Measurements from ENCODE around the gene LAMC2. TPM values are rescaled to one million over a fixed set of nuclear protein-coding genes. Genes with fewer than 3 reads are reported as not detected.

Gene LAMC2
- total RNA-seq, 1 donor from 2014 or later: 1.1 TPM

- intact Hi-C loops (cut with DNase I): loop anchor here (2.0 kb wide), 1 partner anchor 55 kb away; no protein-coding TSS in a partner anchor
- peak in 1 of 2 donors; percentile 82 for DNase-seq (ENCODE audit: low spot score in 2 of 2)
- Histone ChIP-seq H3K4me3 (peak overlapping the region in 1 of 2 donors; percentile 1), H3K9me3 (no peaks in the 10 kb centered on the region), H3K27ac (peak overlapping the region; percentile 59 to 66), H3K36me3 (no peaks in the 10 kb centered on the region), H3K4me1 (peaks cover 3 to 12% of the 10 kb centered on the region in 2 donors), H3K27me3 (no peaks in the 10 kb centered on the region)
- TF ChIP-seq CTCF (IDR thresholded peaks at IDR 0.05): no peak
Observed at GRCh38 chr1:183180218-183180617, 5.8 kb upstream of the LAMC2 start.

DNA sequence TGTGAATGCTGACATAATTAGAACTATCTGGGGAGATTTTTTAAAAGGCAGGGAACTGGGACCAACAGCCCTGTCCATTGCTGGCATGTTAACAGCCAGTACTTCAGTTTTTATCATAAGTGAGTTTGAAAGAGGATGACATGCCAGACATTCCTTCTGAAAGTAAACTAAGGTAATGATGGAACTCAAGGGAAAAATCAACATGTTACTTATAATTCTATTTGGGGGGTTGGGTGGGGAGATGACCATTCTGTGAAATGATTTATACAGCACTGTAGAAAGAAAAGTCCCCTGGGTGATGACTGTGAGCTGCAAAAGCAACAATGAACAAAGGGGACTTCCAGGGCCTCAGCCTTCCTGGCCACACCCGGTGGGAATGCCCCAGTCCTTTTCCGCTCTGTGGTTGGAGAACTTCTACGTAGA lies 5.4 kb upstream of the LAMC2 start:
- Histone ChIP-seq H3K36me3 (no peaks in the 10 kb centered on the region), H3K4me3 (peak overlapping the region in 1 of 2 donors; percentile 1), H3K27me3 (no peaks in the 10 kb centered on the region), H3K4me1 (peaks cover 3 to 12% of the 10 kb centered on the region in 2 donors), H3K27ac (peak overlapping the region; percentile 59 to 66), H3K9me3 (no peaks in the 10 kb centered on the region)
- DNase-seq (ENCODE audit: low spot score in 2 of 2): peak in 1 of 2 donors; percentile 77
- intact Hi-C loops (cut with DNase I): loop anchor here (2.0 kb wide), 1 partner anchor 54 kb away; no protein-coding TSS in a partner anchor
- no peak for TF ChIP-seq CTCF (IDR thresholded peaks at IDR 0.05)

DNA sequence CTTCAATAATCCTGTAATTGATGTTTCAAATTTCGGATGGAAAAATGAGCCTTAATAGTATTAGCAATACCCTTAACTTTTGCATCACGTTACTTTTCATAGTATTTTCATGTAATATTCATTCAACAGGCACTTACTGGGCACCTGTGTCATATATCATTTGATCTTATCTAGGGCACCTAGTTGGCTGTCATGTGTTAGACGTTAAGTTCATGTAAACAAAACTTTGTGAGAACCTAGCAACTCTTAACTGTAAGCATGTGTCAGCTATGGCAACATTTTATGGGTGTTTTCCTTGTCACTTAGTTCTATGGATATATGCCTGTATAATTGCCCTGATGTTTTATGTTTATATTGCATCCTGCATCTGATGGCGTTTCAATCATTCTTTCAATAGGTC lies 777 bp downstream of the LAMC2 start:
- Histone ChIP-seq H3K27me3 (no peaks in the 10 kb centered on the region), H3K36me3 (no peaks in the 10 kb centered on the region), H3K9me3 (no peaks in the 10 kb centered on the region), H3K4me3 (no peak overlapping the region), H3K4me1 (no peaks in the 10 kb centered on the region), H3K27ac (no peak overlapping the region)
- intact Hi-C loops (cut with DNase I): no loop called here
- DNase-seq (ENCODE audit: low spot score in 2 of 2): no peak
- TF ChIP-seq CTCF (IDR thresholded peaks at IDR 0.05): no peak

GRCh38 chr1:183188240-183188639 lies 2.2 kb downstream of the LAMC2 start:
- DNase-seq (ENCODE audit: low spot score in 2 of 2): no peak
- H3K9me3 ChIP-seq: no peaks in the 10 kb centered on the region
- no peaks in the 10 kb centered on the region for H3K27me3 ChIP-seq
- no peaks in the 10 kb centered on the region for H3K4me1 ChIP-seq
- no peak overlapping the region for H3K27ac ChIP-seq
- intact Hi-C loops (cut with DNase I): no loop called here
- H3K36me3 ChIP-seq: no peaks in the 10 kb centered on the region
- H3K4me3 ChIP-seq: no peak overlapping the region
- no peak for TF ChIP-seq CTCF (IDR thresholded peaks at IDR 0.05)

- TF ChIP-seq CTCF (IDR thresholded peaks at IDR 0.05): no peak
- no peak overlapping the region for H3K4me3 ChIP-seq
- no peaks in the 10 kb centered on the region for H3K27me3 ChIP-seq
- no peak overlapping the region for H3K27ac ChIP-seq
- H3K4me1 ChIP-seq: no peaks in the 10 kb centered on the region
- no peak for DNase-seq (ENCODE audit: low spot score in 2 of 2)
- H3K9me3 ChIP-seq: no peaks in the 10 kb centered on the region
- intact Hi-C loops (cut with DNase I): no loop called here
- H3K36me3 ChIP-seq: no peaks in the 10 kb centered on the region
Observed at GRCh38 chr1:183191833-183192232, 5.8 kb downstream of the LAMC2 start.

All from ascending aorta (tissue), 2 donors.